Testis (tissue), 3 donors: ENCODE results near the gene WDR18. TPM values are rescaled to one million over a fixed set of nuclear protein-coding genes. Genes with fewer than 3 reads are reported as not detected.

ENCODE experiments used
- DNase-seq: peaks from one replicate; pipeline ENCODE4 v3.0.0-alpha.2; 2019
- H3K27ac ChIP-seq, 2 donors: fragments of 200-600 bp; sonication (generic); one replicate each; pipeline ENCODE4 v1.5.1; 2019
- H3K27me3 ChIP-seq: fragments of 200-600 bp; sonication (generic); one replicate; pipeline ENCODE4 v1.5.1; 2019
- H3K36me3 ChIP-seq: fragments of 200-600 bp; sonication (generic); one replicate; pipeline ENCODE4 v1.5.1; 2017; ENCODE audit warnings: low read depth; ENCODE audit errors: missing control alignments
- H3K4me1 ChIP-seq: fragments of 200-600 bp; sonication (generic); one replicate; pipeline ENCODE4 v1.5.1; 2019
- H3K4me3 ChIP-seq, 2 donors: fragments of 200-600 bp; sonication (generic); one replicate each; pipeline ENCODE4 v1.5.1; 2017 to 2019
- H3K9me3 ChIP-seq: fragments of 200-600 bp; sonication (generic); one replicate; pipeline ENCODE4 v1.5.1; 2017
- POLR2A ChIP-seq: fragments of 450-650 bp; IDR thresholded peaks from one replicate; pipeline ENCODE4 v1.6.1; 2017; ENCODE audit warnings: antibody characterized with exemption, mild to moderate bottlenecking, moderate library complexity
- WGBS, 2 donors: methylation state at CpG; one replicate each; pipeline ENCODE4 v1.1.5; 2018; 5-methylcytosine and 5-hydroxymethylcytosine counted together
- intact Hi-C: fragments of 100-400 bp; cut with DNase I; formaldehyde crosslinking; loops from one replicate; pipeline ENCODE4 v1.15.1; 2023; ENCODE audit warnings: low total_unique reads
- polyA plus RNA-seq: library from polyadenylated mRNA; stranded (reverse); fragments of 350-450 nt; fragmentation: Illumina TruSeq; extraction: RNeasy Lipid Tissue Mini Kit (QIAGEN cat#74804); gene quantifications from one replicate; pipeline ENCODE4 v1.2.3, GENCODE V29; 2014; ENCODE audit warnings: low read depth, low replicate concordance; ENCODE audit not compliant: insufficient read depth
- total RNA-seq, 2 donors: library from RNA; depleted of rRNA; stranded (reverse); fragments of >200 nt; gene quantifications; one replicate each; pipeline ENCODE4 v1.2.3, GENCODE V29; 2016
- TF ChIP-seq, protein P1 (sequence below), 3 experiments: fragments of 450-650 bp in 2 of 3; fragments of 200-600 bp in 1 of 3; sonication (generic) in 1 of 3; IDR thresholded peaks; one replicate each; pipeline ENCODE4 v1.5.1; 2016 to 2019; ENCODE audit warnings: antibody characterized with exemption in 3 of 3, mild to moderate bottlenecking in 2 of 3, moderate library complexity in 1 of 3

WDR18 gene
- total and polyA plus RNA-seq, 3 donors from 2014 or later: 38.7 to 108 (median 70.9) TPM

DNA sequence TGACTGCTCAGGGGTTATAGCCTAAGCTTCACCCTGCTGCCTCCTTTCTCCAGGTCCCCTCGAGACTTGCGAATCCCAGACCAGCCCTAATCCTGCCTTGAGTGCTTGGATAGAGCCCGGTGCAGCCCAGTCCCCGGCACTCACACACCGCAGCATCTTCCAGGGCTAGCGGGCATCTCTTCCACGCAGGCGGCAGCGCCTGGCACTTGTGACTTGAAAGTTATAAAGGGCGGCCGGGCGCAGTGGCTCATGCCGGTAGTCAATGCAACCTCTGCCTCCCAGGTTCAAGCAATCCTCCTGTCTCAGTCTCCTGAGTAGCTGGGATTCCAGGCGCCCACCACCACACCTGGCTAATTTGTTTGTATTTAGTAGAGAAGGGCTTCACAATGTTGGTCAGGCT, 1.9 kb downstream of the WDR18 start:
- WGBS, 2 donors: 90 to 94% methylated on average over 9 to 14 of the region's 14 CpGs
- Histone ChIP-seq H3K36me3 (no peaks in the 10 kb centered on the region), H3K27me3 (no peaks in the 10 kb centered on the region), H3K9me3 (no peaks in the 10 kb centered on the region), H3K27ac (no peak overlapping the region), H3K4me3 (no peak overlapping the region), H3K4me1 (peaks cover 14% of the 10 kb centered on the region)
- DNase-seq: no peak
- intact Hi-C loops: no loop called here
- TF ChIP-seq POLR2A: no peak
- TF ChIP-seq, protein P1, sequence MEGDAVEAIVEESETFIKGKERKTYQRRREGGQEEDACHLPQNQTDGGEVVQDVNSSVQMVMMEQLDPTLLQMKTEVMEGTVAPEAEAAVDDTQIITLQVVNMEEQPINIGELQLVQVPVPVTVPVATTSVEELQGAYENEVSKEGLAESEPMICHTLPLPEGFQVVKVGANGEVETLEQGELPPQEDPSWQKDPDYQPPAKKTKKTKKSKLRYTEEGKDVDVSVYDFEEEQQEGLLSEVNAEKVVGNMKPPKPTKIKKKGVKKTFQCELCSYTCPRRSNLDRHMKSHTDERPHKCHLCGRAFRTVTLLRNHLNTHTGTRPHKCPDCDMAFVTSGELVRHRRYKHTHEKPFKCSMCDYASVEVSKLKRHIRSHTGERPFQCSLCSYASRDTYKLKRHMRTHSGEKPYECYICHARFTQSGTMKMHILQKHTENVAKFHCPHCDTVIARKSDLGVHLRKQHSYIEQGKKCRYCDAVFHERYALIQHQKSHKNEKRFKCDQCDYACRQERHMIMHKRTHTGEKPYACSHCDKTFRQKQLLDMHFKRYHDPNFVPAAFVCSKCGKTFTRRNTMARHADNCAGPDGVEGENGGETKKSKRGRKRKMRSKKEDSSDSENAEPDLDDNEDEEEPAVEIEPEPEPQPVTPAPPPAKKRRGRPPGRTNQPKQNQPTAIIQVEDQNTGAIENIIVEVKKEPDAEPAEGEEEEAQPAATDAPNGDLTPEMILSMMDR (IDR thresholded peaks at IDR 0.05): no peak

DNA sequence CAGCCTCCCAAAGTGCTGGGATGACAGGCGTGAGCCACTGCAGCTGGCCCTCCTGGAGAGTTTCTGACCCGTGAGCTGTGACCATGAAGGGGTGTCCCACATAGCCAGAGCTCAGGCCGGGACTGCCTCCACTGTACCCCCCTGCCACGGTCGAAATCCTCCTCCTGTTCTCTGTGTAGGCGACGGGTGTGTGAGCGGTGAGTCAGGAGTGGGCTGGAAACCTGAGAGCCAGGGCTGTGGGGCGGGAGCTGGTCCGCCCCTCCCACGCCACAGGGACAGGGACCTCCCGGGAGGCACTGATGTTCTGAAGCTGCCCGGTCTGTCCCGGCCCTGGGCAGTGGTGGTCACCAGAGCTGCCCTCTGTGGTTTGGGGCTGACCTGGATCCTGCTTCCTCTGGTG, 3.9 kb downstream of the WDR18 start:
- WGBS, 2 donors: 77 to 90% methylated on average over 2 to 14 of the region's 14 CpGs
- DNase-seq: no peak
- Histone ChIP-seq H3K4me3 (no peak overlapping the region), H3K9me3 (no peaks in the 10 kb centered on the region), H3K36me3 (no peaks in the 10 kb centered on the region), H3K27ac (no peak overlapping the region), H3K4me1 (peaks cover 14% of the 10 kb centered on the region), H3K27me3 (no peaks in the 10 kb centered on the region)
- intact Hi-C loops: no loop called here
- TF ChIP-seq, protein P1 (IDR thresholded peaks at IDR 0.05): no peak
- no peak for TF ChIP-seq POLR2A

DNA sequence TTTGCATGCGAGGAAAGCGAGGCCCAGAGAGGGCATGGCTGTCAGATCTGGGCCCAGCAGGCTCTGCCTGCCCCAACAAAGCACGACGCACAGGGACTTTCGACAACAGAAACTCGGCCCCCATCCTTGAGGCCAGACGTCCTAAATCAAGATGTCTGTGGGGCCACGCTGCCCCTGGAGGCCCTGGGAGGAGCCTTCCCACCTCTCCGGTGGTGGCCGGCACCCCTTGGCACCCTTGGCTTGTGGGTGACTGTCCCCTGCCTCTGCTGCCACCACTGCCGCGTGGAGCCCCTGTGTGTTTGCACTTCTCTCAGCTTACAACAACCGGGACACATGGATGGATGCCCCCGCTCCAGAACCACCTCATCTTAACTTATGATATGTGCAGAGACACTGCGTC, 4.4 kb downstream of the WDR18 start:
- Histone ChIP-seq H3K36me3 (no peaks in the 10 kb centered on the region), H3K4me1 (peaks cover 14% of the 10 kb centered on the region), H3K27me3 (no peaks in the 10 kb centered on the region), H3K4me3 (no peak overlapping the region), H3K27ac (no peak overlapping the region), H3K9me3 (no peaks in the 10 kb centered on the region)
- intact Hi-C loops: no loop called here
- 88 to 90% methylated on average over 10 to 15 of the region's 15 CpGs for WGBS, 2 donors
- no peak for DNase-seq
- TF ChIP-seq, protein P1 (IDR thresholded peaks at IDR 0.05): no peak
- no peak for TF ChIP-seq POLR2A

DNA sequence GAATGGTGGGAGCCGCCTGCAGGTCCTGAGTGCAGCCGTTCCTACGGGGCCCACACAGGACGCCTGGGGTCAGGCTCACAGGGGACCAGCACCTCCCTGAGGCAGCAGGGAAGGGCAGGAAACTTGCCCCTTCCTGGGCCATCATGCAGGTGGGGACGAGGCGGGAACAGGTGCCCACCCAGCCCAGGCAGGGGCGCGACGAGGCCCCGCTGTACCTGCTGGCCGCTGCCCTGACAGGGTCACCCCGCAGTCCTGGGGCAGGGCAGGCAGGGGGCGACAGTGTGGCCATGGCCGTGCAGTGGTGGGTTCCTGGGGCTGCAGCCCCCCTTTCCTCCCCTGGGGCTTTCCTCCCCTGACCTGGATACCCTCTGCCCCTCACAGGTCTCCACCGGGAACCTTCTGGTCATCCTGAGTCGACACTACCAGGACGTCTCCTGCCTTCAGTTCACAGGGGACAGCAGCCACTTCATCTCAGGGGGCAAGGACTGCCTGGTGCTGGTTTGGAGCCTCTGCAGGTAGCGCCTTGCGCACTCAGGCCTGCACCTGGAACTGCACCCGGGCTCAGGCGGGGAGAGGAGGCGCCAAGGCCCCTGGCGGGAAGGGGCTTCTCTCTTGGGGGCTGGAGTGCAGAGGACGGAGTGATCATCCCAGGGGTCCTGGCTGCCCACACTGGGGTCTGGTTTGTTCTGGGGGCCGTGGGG, 5.4 kb downstream of the WDR18 start:
- Histone ChIP-seq H3K4me1 (peaks cover 9% of the 10 kb centered on the region), H3K9me3 (no peaks in the 10 kb centered on the region), H3K27ac (no peak overlapping the region), H3K27me3 (no peaks in the 10 kb centered on the region), H3K4me3 (no peak overlapping the region), H3K36me3 (no peaks in the 10 kb centered on the region)
- intact Hi-C loops: no loop called here
- WGBS, 2 donors: 85 to 87% methylated on average over 9 to 25 of the region's 25 CpGs
- TF ChIP-seq, protein P1 (IDR thresholded peaks at IDR 0.05): no peak
- TF ChIP-seq POLR2A: no peak
- DNase-seq: no peak

DNA sequence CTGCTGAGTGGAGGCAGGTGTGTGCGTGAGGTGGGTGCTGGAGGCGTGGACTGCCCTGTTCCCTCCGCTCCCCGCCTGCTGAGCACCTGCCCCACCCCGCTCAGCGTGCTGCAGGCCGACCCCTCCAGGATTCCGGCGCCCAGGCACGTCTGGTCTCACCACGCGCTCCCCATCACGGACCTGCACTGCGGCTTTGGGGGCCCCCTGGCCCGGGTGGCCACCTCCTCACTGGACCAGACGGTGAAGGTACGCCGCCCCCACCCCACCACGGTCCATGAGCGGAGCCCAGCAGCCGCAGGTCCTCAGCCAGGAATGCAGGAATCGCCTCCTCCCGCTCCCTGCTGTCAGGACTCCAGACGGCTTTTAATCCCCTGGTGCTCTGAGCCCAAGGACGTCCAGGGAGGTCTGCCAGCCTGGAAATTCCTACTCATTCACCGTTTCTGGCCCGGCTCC, 6.0 kb downstream of the WDR18 start:
- peaks cover 9% of the 10 kb centered on the region for H3K4me1 ChIP-seq
- intact Hi-C loops: no loop called here
- peak; percentile 58 for DNase-seq
- no peaks in the 10 kb centered on the region for H3K27me3 ChIP-seq
- TF ChIP-seq, protein P1 (IDR thresholded peaks at IDR 0.05): no peak
- TF ChIP-seq POLR2A: no peak
- no peaks in the 10 kb centered on the region for H3K36me3 ChIP-seq
- no peak overlapping the region for H3K4me3 ChIP-seq
- H3K9me3 ChIP-seq: no peaks in the 10 kb centered on the region
- no peak overlapping the region for H3K27ac ChIP-seq
- WGBS, 2 donors: 41 to 45% methylated on average over 9 to 26 of the region's 27 CpGs
